ENCODE data around the gene SIRT4. TPM values are rescaled to one million over a fixed set of nuclear protein-coding genes. Genes with fewer than 3 reads are reported as not detected.
A peak's percentile ranks its signal among the peaks of the same experiment; 100 is the strongest.
"Not testable (repeated sequence)": the region's sequence is repeated elsewhere in the genome, so short reads cannot be mapped to it uniquely, and the experiment has no call there.

Gene SIRT4
- total RNA-seq, 1 experiment from 2014 or later, result 2.1 TPM

- DNase-seq (ENCODE audit: low read depth), result peak; percentile 41
Observed at GRCh38 chr12:120335447-120335846, 33.3 kb downstream of the SIRT4 start.

- DNase-seq (ENCODE audit: low read depth), result not testable (repeated sequence)
Observed at GRCh38 chr12:120336392-120336791, 34.3 kb downstream of the SIRT4 start.

GRCh38 chr12:120337730-120338129 lies 35.6 kb downstream of the SIRT4 start:
- DNase-seq (ENCODE audit: low read depth), result no peak

DNA sequence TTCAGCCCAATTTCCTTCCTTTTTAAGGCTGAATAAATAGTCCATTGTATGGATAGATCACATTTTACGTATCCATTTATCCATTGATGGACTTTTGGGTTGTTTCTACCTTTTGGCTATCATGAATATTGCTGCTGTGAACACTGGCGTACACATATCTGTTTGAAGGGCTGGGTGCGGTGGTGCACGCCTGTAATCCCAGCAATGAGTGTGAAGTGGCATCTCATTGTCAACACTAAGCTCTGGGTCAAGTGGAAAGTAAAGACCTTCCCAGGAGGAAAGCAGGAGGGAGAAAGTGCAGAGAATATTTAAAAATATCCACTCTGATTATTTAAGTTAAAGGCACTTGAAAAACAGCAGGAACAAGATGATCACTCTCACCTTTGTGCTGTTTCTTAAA lies 37.1 kb downstream of the SIRT4 start:
- DNase-seq (ENCODE audit: low read depth), result no peak

GRCh38 chr12:120342175-120343038 lies 40.3 kb downstream of the SIRT4 start:
- no peak for DNase-seq (ENCODE audit: low read depth)

DNA sequence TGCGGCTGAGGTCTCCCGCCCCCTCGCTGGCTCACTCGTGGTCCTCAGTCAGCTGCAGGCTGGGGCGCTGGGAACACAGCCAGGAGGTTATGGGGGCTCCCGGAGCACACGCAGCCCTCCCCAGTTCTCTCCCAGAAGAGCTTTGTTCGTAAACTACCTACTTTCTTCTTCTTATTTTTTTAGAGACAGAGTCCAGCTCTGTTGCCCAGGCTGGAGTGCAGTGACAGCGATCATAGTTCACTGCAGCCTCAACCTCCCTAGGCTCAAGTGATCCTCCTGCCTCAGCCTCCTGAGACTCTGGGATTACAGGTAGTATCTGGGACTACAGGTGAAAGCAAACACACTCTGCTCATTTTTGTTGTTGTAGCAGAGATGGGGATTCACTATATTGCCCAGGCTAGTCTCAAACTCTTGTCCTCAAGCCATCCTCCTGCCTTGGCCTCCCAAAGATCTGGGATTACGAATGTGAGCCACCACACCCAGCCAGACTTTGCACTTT lies 41.0 kb downstream of the SIRT4 start:
- DNase-seq (ENCODE audit: low read depth), result no peak

GRCh38 chr12:120343692-120344091 lies 41.6 kb downstream of the SIRT4 start:
- DNase-seq (ENCODE audit: low read depth), result no peak

GRCh38 chr12:120346031-120346430 lies 43.9 kb downstream of the SIRT4 start:
- no peak for DNase-seq (ENCODE audit: low read depth)

GRCh38 chr12:120346681-120347080 lies 44.6 kb downstream of the SIRT4 start:
- DNase-seq (ENCODE audit: low read depth), result no peak

GRCh38 chr12:120347766-120348165 lies 45.6 kb downstream of the SIRT4 start:
- no peak for DNase-seq (ENCODE audit: low read depth)

DNA sequence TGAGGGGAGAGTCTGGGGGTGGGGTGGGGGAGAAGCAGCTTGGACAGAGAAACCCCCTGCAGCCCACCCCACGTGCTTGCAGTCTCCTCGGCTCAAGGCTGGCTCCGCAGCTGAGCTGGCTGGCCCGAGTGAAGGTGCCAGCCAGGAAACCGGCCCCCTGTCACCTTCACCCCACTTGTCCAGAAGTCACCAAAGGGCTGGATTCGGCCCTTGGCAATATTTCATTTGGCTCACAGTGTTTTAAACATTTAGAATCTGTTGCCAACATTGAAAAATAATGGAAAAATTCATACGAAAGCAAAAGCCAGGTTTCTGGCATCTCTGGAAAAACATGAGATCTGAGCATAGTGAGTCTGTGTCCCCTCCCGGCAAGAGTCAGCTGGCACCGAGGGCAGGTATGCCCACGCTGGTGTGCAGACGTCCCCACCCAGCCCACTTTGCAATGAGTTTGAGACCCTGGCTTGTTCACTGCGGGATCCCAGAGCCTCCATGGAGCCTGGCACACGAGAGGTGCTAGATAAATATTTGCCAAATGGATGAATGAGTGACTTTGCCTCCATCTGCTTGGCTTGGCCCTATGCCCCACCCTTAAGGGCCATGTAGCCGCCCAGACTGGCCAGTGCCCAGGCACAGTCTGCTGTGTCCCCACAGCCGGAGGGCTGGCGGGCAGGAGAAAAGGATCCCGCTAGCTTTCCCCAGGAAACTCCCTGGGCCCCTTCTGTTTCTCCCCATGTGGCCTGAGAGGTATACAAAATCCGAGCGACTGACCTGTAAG lies 48.6 kb downstream of the SIRT4 start:
- no peak for DNase-seq (ENCODE audit: low read depth)

GRCh38 chr12:120352117-120352516 lies 50.0 kb downstream of the SIRT4 start:
- DNase-seq (ENCODE audit: low read depth), result peak; percentile 62

GRCh38 chr12:120353136-120353535 lies 51.0 kb downstream of the SIRT4 start:
- no peak for DNase-seq (ENCODE audit: low read depth)

DNA sequence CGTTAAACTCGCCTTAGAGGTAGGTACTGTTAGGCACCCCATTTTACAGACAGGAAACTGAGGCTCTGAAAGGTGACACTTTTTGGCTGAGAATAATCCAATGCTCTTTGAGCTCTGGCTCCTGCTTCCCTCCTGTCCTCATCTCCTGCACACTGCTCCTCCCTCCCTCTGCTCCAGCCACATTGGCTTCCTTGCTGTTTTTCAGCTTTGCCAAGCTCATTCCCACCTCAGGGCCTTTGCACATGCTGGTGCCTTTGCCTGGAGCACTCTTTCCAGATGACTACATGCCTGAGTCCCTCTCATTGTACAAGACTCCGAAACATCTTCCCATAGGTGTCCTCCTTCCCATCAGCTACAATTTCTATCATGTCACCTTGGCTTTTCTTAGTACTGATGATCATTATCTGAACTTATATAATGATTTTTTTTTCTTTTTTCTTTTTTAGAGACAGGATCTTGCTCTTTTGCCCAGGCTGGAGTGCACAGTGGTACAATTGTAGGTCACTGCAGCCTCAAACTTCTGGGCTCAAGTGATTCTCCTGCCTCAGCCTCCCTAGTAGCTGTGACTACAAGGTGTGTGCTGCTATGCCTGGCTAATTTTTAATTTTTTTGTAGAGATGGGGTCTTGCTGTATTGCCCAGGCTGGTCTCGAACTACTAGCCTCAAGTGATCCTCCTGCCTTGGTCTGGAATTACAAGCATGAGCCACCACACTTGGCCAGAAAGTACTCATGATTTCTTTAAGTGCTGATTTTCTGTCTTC lies 51.6 kb downstream of the SIRT4 start:
- DNase-seq (ENCODE audit: low read depth), result no peak

GRCh38 chr12:120356567-120357030 lies 54.5 kb downstream of the SIRT4 start:
- peak; percentile 91 for DNase-seq (ENCODE audit: low read depth)

DNA sequence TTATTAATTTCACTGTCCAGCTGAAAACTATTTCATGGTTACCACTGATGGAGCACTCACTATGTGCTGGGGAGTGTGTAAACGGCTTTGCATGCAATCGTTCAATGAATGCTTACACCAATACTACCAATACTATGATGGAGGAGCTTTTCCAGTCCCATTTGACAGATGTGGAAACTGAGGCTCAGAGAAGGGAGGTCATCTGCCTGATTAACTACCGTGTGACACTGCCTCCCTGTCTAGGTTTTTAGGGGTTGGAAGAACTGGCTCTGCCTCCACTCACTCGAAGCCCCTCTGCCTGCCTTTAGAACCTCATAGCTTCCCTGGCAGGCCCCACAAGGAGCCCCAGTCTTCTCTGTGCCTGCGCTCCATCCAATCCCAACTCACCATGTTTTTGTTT lies 55.0 kb downstream of the SIRT4 start:
- no peak for DNase-seq (ENCODE audit: low read depth)

- DNase-seq (ENCODE audit: low read depth), result no peak
Observed at GRCh38 chr12:120358412-120359100, 56.4 kb downstream of the SIRT4 start.

GRCh38 chr12:120359128-120359527 lies 57.0 kb downstream of the SIRT4 start:
- no peak for DNase-seq (ENCODE audit: low read depth)

DNA sequence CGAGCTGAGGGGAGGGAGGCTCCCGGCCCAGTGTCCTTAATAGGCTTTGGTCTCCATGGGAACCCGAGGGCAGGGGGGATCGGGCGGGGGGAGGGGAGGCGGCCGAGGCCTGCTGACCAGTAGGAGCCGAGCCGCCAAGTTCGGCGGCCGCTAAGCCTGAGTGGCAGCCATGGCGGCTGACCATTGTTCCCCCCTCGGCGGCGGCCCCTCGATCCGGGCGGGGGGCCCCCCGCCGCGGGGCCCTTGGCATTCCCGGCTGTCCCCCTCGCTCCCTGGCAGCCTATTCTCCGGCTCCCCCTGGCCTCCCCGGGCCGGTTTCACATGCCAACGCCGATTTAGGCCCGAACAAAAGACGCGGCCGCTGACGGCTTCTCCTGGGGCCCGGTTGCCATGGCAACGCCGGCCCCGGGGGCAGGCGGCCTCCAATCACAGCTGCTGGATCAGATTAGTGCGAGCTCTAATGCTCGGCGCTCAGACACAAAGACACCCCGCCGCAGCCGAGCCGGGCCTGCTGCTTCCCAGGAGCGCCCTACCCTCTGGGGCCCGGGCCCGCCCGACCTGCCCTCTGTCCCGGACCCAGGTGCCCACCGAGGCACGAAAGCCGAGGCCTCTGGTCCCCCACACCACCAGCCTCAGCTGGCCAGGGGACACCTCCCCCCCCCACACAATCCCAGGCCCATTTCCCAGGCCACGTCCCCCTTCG lies 59.5 kb downstream of the SIRT4 start:
- DNase-seq (ENCODE audit: low read depth), result peak; percentile 61
